ENCODE data around the gene POLR1G.

Gene POLR1G

GRCh38 chr19:45450012-45450333, 43.5 kb downstream of the POLR1G start:
- peak; percentile 57 for DNase-seq

- DNase-seq, result peak; percentile 56
Measured at GRCh38 chr19:45451131-45451849, 44.8 kb downstream of the POLR1G start.

- no peak for DNase-seq
Measured at GRCh38 chr19:45451850-45452387, 45.5 kb downstream of the POLR1G start.

- DNase-seq, result peak; percentile 80
Measured at GRCh38 chr19:45455707-45456499, 49.5 kb downstream of the POLR1G start.

- DNase-seq, result no peak
Measured at GRCh38 chr19:45456500-45456815, 50.0 kb downstream of the POLR1G start.

GRCh38 chr19:45457776-45458175, 51.3 kb downstream of the POLR1G start:
- DNase-seq, result no peak
